ENCODE data around the gene H2BK1.

GRCh38 chr7:151244841-151245346 is 34.6 kb upstream of the H2BK1 start:
- TF ChIP-seq POLR2AphosphoS5 (IDR thresholded peaks at IDR 0.05), result no peak
- TF ChIP-seq CTCF (IDR thresholded peaks at IDR 0.05), result no peak
